H1 (cell line): ENCODE results near the gene PDE4C. TPM values are rescaled to one million over a fixed set of nuclear protein-coding genes. Genes with fewer than 3 reads are reported as not detected.

ENCODE experiments used
- CTCF ChIA-PET: fragments of 300-600 bp; sonication (Branson Sonifier 250); formaldehyde crosslinking; loops from one replicate; lab custom pipeline; 2021; ENCODE audit not compliant: partially characterized antibody; lab: Charles Lee
- POLR2A ChIA-PET: fragments of 300-600 bp; sonication (Branson Sonifier 250); formaldehyde crosslinking; loops from one replicate; lab custom pipeline; 2021; ENCODE audit warnings: inconsistent platforms; ENCODE audit not compliant: partially characterized antibody; lab: Charles Lee
- DNase-seq, 2 experiments: peaks; one replicate each; pipeline versions ENCODE4 v3.0.0 to v3.0.0-alpha.2; 2010 to 2022; ENCODE audit warnings: low spot score in 2 of 2, low read depth in 1 of 2, mixed read lengths in 1 of 2
- FAIRE-seq: peaks from 2 replicates; lab custom pipeline; 2011; peaks lifted over from hg19 to GRCh38; lab: Jason Lieb, UNC
- H2AFZ ChIP-seq: 2 replicates; pipeline ENCODE4 v1.8.1; 2012; ENCODE audit warnings: low read length, inconsistent platforms
- H2AK5ac ChIP-seq: 2 replicates; pipeline ENCODE4 v1.6.1; 2013; ENCODE audit warnings: low read depth, low read length
- H2BK120ac ChIP-seq: replicated peaks from 2 replicates; pipeline ENCODE3; 2013; ENCODE audit warnings: low read depth, low read length, inconsistent platforms
- H2BK12ac ChIP-seq: 2 replicates; pipeline ENCODE4 v1.6.1; 2013; ENCODE audit warnings: low read depth, low read length
- H2BK15ac ChIP-seq: 2 replicates; pipeline ENCODE4 v1.6.1; 2013; ENCODE audit warnings: low read length
- H2BK20ac ChIP-seq: 2 replicates; pipeline ENCODE4 v1.6.1; 2013; ENCODE audit warnings: low read length
- H2BK5ac ChIP-seq: 2 replicates; pipeline ENCODE4 v1.6.1; 2013; ENCODE audit warnings: low read depth, low read length
- H3K14ac ChIP-seq: 2 replicates; pipeline ENCODE4 v1.6.1; 2013; ENCODE audit warnings: inconsistent platforms; ENCODE audit not compliant: insufficient read length
- H3K18ac ChIP-seq: 2 replicates; pipeline ENCODE4 v1.6.1; 2013; ENCODE audit warnings: low read length; ENCODE audit errors: extremely low read depth
- H3K23ac ChIP-seq: 2 replicates; pipeline ENCODE4 v1.6.1; 2013; ENCODE audit warnings: inconsistent platforms; ENCODE audit not compliant: insufficient read length
- H3K23me2 ChIP-seq: 2 replicates; pipeline ENCODE4 v1.6.1; 2013; ENCODE audit warnings: low read depth, low read length
- H3K27ac ChIP-seq: 2 replicates; pipeline ENCODE4 v1.6.1; 2011; ENCODE audit warnings: low read depth, low read length, inconsistent platforms
- H3K27me3 ChIP-seq, 4 experiments: replicated peaks in 1 of 4; 1 replicate in 1 of 4; 2 replicates in 3 of 4; pipeline versions ENCODE4 v1.6.1 to v1.8.1; 2011 to 2013; ENCODE audit warnings: low read length in 3 of 4, mild to moderate bottlenecking in 3 of 4, inconsistent platforms in 2 of 4, mixed read lengths in 2 of 4, moderate library complexity in 1 of 4; ENCODE audit not compliant: control insufficient read depth in 3 of 4, insufficient read depth in 3 of 4; ENCODE audit errors: extremely low read depth in 1 of 4
- H3K36me3 ChIP-seq, 4 experiments: 2 replicates each; pipeline versions ENCODE4 v1.6.1 to v1.8.1; 2011 to 2013; ENCODE audit warnings: mild to moderate bottlenecking in 4 of 4, low read length in 3 of 4, moderate library complexity in 2 of 4, control low read depth in 1 of 4, inconsistent platforms in 1 of 4; ENCODE audit not compliant: insufficient read depth in 4 of 4, control insufficient read depth in 2 of 4
- H3K4ac ChIP-seq: replicated peaks from 2 replicates; pipeline ENCODE3; 2013; ENCODE audit warnings: low read length, low read depth, mixed read lengths, inconsistent platforms; ENCODE audit not compliant: insufficient read length
- H3K4me1 ChIP-seq, 4 experiments: replicated peaks in 1 of 4; 1 replicate in 1 of 4; 2 replicates in 3 of 4; pipeline versions ENCODE4 v1.6.1 to v1.8.1; 2011 to 2013; ENCODE audit warnings: low read length in 3 of 4, inconsistent platforms in 2 of 4, mixed read lengths in 1 of 4; ENCODE audit not compliant: insufficient read depth in 4 of 4, control insufficient read depth in 3 of 4
- H3K4me2 ChIP-seq, 2 experiments: 2 replicates each; pipeline versions ENCODE4 v1.6.1 to v1.8.1; 2011 to 2013; ENCODE audit warnings: low read depth in 2 of 2, low read length in 2 of 2, control low read depth in 1 of 2, inconsistent platforms in 1 of 2, mild to moderate bottlenecking in 1 of 2; ENCODE audit not compliant: insufficient read depth in 1 of 2
- H3K4me3 ChIP-seq, 4 experiments: fragments of 200-600, 300-600 bp in 1 of 4; sonication (generic), shearing (Covaris generic), sonication (Bioruptor Twin) in 1 of 4; 2 replicates each; pipeline versions ENCODE4 v1.5.1 to v1.8.1; 2011 to 2016; ENCODE audit warnings: low read length in 4 of 4, low read depth in 3 of 4, control low read depth in 2 of 4, inconsistent platforms in 2 of 4, mild to moderate bottlenecking in 2 of 4, mixed read lengths in 1 of 4, moderate library complexity in 1 of 4; ENCODE audit not compliant: insufficient read depth in 2 of 4; ENCODE audit errors: extremely low read depth in 1 of 4
- H3K56ac ChIP-seq: replicated peaks from 2 replicates; pipeline ENCODE3; 2013; ENCODE audit warnings: low read depth, mild to moderate bottlenecking, mixed read lengths, low read length, inconsistent platforms; ENCODE audit not compliant: insufficient read length
- H3K79me1 ChIP-seq: 2 replicates; pipeline ENCODE4 v1.6.1; 2013; ENCODE audit warnings: low read depth, low read length, control low read depth
- H3K79me2 ChIP-seq, 2 experiments: 2 replicates each; pipeline versions ENCODE4 v1.6.1 to v1.8.1; 2012 to 2013; ENCODE audit warnings: low read length in 2 of 2, mild to moderate bottlenecking in 2 of 2, inconsistent platforms in 1 of 2; ENCODE audit not compliant: insufficient read depth in 2 of 2, control insufficient read depth in 1 of 2
- H3K9ac ChIP-seq, 4 experiments: replicated peaks in 1 of 4; 1 replicate in 1 of 4; 2 replicates in 3 of 4; pipeline versions ENCODE4 v1.6.1 to v1.8.1; 2011 to 2013; ENCODE audit warnings: low read depth in 3 of 4, low read length in 3 of 4, control low read depth in 2 of 4, mild to moderate bottlenecking in 2 of 4, moderate library complexity in 2 of 4, inconsistent platforms in 1 of 4; ENCODE audit errors: extremely low read depth in 1 of 4
- H3K9me3 ChIP-seq, 2 experiments: 2 replicates each; pipeline versions ENCODE4 v1.6.1 to v1.8.1; 2012 to 2013; ENCODE audit warnings: mild to moderate bottlenecking in 2 of 2, moderate library complexity in 2 of 2, control low read depth in 1 of 2, inconsistent platforms in 1 of 2, low read depth in 1 of 2, low read length in 1 of 2, mixed read lengths in 1 of 2; ENCODE audit not compliant: insufficient read depth in 2 of 2
- H4K20me1 ChIP-seq, 2 experiments: replicated peaks in 1 of 2; 2 replicates each; pipeline versions ENCODE3 to v1.8.1; 2011 to 2013; ENCODE audit warnings: inconsistent platforms in 2 of 2, low read length in 2 of 2, mild to moderate bottlenecking in 1 of 2; ENCODE audit not compliant: insufficient read depth in 2 of 2, control insufficient read depth in 1 of 2
- H4K5ac ChIP-seq: 2 replicates; pipeline ENCODE4 v1.6.1; 2013; ENCODE audit warnings: low read length, low read depth, mixed read lengths, inconsistent platforms; ENCODE audit not compliant: insufficient read length
- H4K8ac ChIP-seq: 2 replicates; pipeline ENCODE4 v1.8.0; 2013; ENCODE audit warnings: mild to moderate bottlenecking, moderate library complexity, low read length, inconsistent platforms; ENCODE audit not compliant: insufficient read depth; ENCODE audit errors: extremely low read depth
- H4K91ac ChIP-seq: replicated peaks from 2 replicates; pipeline ENCODE3; 2013; ENCODE audit warnings: low read length, mixed read lengths, inconsistent platforms; ENCODE audit not compliant: insufficient read length
- BCL11A ChIP-seq, 2 experiments: IDR thresholded peaks; one replicate each; pipeline ENCODE4 v1.6.1; 2011; ENCODE audit warnings: low read depth in 2 of 2, low read length in 2 of 2, mild to moderate bottlenecking in 2 of 2
- HDAC2 ChIP-seq, 2 experiments: fragments of 300-600 bp in 1 of 2; sonication (generic) in 1 of 2; IDR thresholded peaks; 2 replicates each; pipeline ENCODE4 v1.6.1; 2011 to 2012; ENCODE audit warnings: low read depth in 2 of 2, low read length in 2 of 2, mild to moderate bottlenecking in 2 of 2, moderate library complexity in 2 of 2, borderline replicate concordance in 1 of 2, inconsistent platforms in 1 of 2
- KDM1A ChIP-seq: fragments of 200-600, 300-600 bp; sonication (generic); IDR thresholded peaks from 2 replicates; pipeline ENCODE4 v1.7.1; 2016; ENCODE audit warnings: mild to moderate bottlenecking, low read length, borderline replicate concordance
- PHF8 ChIP-seq: fragments of 200-600 bp; sonication (generic); conservative IDR thresholded peaks from 2 replicates; pipeline ENCODE4 v1.7.1; 2012; ENCODE audit warnings: low read depth, mild to moderate bottlenecking, inconsistent platforms, low read length, moderate library complexity
- POU5F1 ChIP-seq: IDR thresholded peaks from 2 replicates; pipeline ENCODE4 v1.6.1; 2011; ENCODE audit warnings: low read depth, mild to moderate bottlenecking, low read length, moderate library complexity
- RAD21 ChIP-seq, 2 experiments: IDR thresholded peaks in 1 of 2; conservative IDR thresholded peaks in 1 of 2; 2 replicates each; pipeline ENCODE4 v1.6.1; 2011; ENCODE audit warnings: low read depth in 2 of 2, low read length in 2 of 2, improper control_type of control experiment in 1 of 2, inconsistent platforms in 1 of 2, mild to moderate bottlenecking in 1 of 2, moderate library complexity in 1 of 2
- RXRA ChIP-seq: IDR thresholded peaks from 2 replicates; pipeline ENCODE4 v1.6.1; 2011; ENCODE audit warnings: low read depth, mild to moderate bottlenecking, low read length, moderate library complexity; ENCODE audit not compliant: insufficient read depth
- SIX5 ChIP-seq: IDR thresholded peaks from 2 replicates; pipeline ENCODE4 v1.6.1; 2011; ENCODE audit warnings: mild to moderate bottlenecking, low read depth, low read length
- SP4 ChIP-seq: IDR thresholded peaks from 2 replicates; pipeline ENCODE4 v1.6.1; 2012; ENCODE audit warnings: low read length, inconsistent platforms
- WGBS, 2 experiments: shearing (Covaris generic) in 1 of 2; methylation state at CpG; one replicate each; pipeline versions ENCODE4 v1.1.6 to v1.1.7; 2013 to 2015; ENCODE audit warnings: low lambda C conversion rate in 2 of 2, mixed read lengths in 2 of 2, inconsistent platforms in 1 of 2, low coverage in 1 of 2, missing lambda C conversion rate in 1 of 2; ENCODE audit not compliant: insufficient replicate concordance in 2 of 2, insufficient coverage in 1 of 2, insufficient read length in 1 of 2; ENCODE audit errors: extremely low coverage in 1 of 2, missing lambda C conversion rate in 1 of 2; 5-methylcytosine and 5-hydroxymethylcytosine counted together
- polyA plus RNA-seq, 7 experiments: library from polyadenylated mRNA; depleted of rRNA in 3 of 7; stranded (reverse) in 5 of 7; unstranded in 2 of 7; fragments of >200 nt in 5 of 7; fragments of 200-250 nt in 2 of 7; gene quantifications; 1 replicate in 5 of 7; 2 replicates in 1 of 7; 4 replicates in 1 of 7; pipeline versions ENCODE4 v1.2.1 to v1.2.3, GENCODE V29; 2011 to 2013; ENCODE audit warnings: missing spikeins in 2 of 7, mixed read lengths in 2 of 7
- total RNA-seq: library from RNA; stranded (reverse); fragmentation: NEBNext Ultra II Directional; extraction: Animal tissue kit (Norgen Biotek cat#: 25700); gene quantifications from 2 replicates; pipeline ENCODE4 v1.2.1, GENCODE V29; 2021

The PDE4C gene
- total and polyA plus RNA-seq, 2 of the 8 experiments (the other 6 are each of a cell fraction or from before 2014, with no cell fraction given) = 2.7 to 3.1 TPM

DNA sequence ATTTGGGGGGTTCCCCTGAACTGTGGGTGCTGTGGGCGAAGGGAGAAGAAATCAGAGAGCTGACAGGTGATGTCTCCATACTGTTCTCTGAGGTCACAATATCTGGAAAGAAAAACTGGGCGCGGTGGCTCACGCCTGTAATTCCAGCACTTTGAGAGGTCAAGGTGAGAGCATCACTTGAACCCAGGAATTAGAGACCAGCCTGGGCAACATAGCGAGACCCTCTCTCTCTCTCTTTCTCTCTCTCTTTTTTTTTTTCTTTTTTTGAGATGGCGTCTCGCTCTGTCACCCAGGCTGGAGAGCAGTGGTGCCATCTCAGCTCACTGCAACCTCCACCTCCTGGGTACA is 26.1 kb upstream of the PDE4C start:
- Histone ChIP-seq H3K4me2 (no peak overlapping the region), H3K27me3 (peaks cover 0 to 3% (median 0%) of the 10 kb centered on the region in 4 experiments; a peak in 3 of 7 replicates), H3K56ac (no peak overlapping the region), H2BK20ac (0 out of 2 replicates have a peak overlapping the region, but pooled peaks have one; percentile 55), H3K18ac (no peak overlapping the region; the same call in 1 of the 2 replicates), H3K23ac (no peak overlapping the region), H4K20me1 (no peaks in the 10 kb centered on the region), H3K27ac (no peak overlapping the region), H3K9ac (no peak overlapping the region), H3K4me3 (no peak overlapping the region), H2AFZ (no peak overlapping the region), H3K4me1 (peaks cover 5 to 16% (median 13%) of the 10 kb centered on the region in 4 experiments), H3K79me2 (no peaks in the 10 kb centered on the region), H4K5ac (no peak overlapping the region), H3K79me1 (no peaks in the 10 kb centered on the region), H4K8ac (no peak overlapping the region; the same call in 1 of the 2 replicates), H3K14ac (no peak overlapping the region), H2BK12ac (peak overlapping the region; percentile 55; the same call in 1 of the 2 replicates), H3K23me2 (no peaks in the 10 kb centered on the region), H3K9me3 (no peaks in the 10 kb centered on the region), H3K36me3 (no peaks in the 10 kb centered on the region), H2BK120ac (no peak overlapping the region), H2BK15ac (peak overlapping the region; percentile 46; the same call in 1 of the 2 replicates), H2BK5ac (no peak overlapping the region), H2AK5ac (no peak overlapping the region), H3K4ac (no peak overlapping the region), H4K91ac (no peak overlapping the region)
- POLR2A ChIA-PET = interaction anchor here (0.6 to 7.4 kb wide), 15 partner anchors 9 to 83 kb away, joined by 3 to 65 read pairs (median 3); partner anchors contain the start of genes JUND, MPV17L2 and RAB3A
- WGBS, 2 experiments = 79% methylated on average over 7 of the region's 7 CpGs; no CpG with 5 or more reads in 1 of the 2 experiments
- CTCF ChIA-PET = interaction anchor here (0.6 to 18.7 kb wide), 33 partner anchors 9 to 681 kb away, joined by 3 to 305 read pairs (median 7); partner anchors contain the start of genes IQCN, JUND, MPV17L2 and PDE4C
- TF ChIP-seq KDM1A = no peak
- no peak for TF ChIP-seq SP4
- TF ChIP-seq SIX5 = no peak
- TF ChIP-seq HDAC2 (IDR thresholded peaks at IDR 0.05; ENCODE audit: borderline replicate concordance in 1 of 2, low read depth in 2 of 2, low read length in 2 of 2) = no peak
- no peak for TF ChIP-seq RAD21 (IDR thresholded peaks at IDR 0.05 in 1 of 2, conservative IDR thresholded peaks at IDR 0.05 in 1 of 2; ENCODE audit: low read depth in 2 of 2, low read length in 2 of 2)
- TF ChIP-seq POU5F1 = no peak
- no peak for TF ChIP-seq BCL11A (IDR thresholded peaks at IDR 0.05; ENCODE audit: low read depth in 2 of 2, low read length in 2 of 2)
- no peak for TF ChIP-seq RXRA
- no peak for TF ChIP-seq PHF8
- no peak for DNase-seq
- FAIRE-seq = no peak
